ENCODE results near the gene DCLK2.

Gene DCLK2

DNA sequence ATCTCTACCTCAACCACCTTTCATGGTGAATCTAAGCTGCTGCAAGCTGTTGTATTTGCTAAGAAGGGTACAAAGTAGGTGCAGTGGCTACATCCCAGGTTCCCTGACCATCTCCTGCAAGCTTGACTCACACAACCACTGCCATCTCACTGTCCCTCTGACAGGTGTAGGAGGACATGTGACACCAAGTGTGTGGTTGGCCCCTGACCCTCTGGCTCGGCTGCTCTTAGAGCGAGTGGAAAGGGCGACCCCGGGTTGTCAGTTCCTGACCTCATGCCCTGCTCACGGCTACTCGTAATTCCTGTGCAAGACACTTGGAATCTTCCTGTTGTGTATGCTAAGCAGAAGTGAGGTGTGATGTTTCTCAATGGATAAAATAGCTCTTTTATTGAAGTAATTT is 184.4 kb downstream of the DCLK2 start:
- TF ChIP-seq TAF1 (IDR thresholded peaks at IDR 0.05; ENCODE audit: low read depth): no peak

DNA sequence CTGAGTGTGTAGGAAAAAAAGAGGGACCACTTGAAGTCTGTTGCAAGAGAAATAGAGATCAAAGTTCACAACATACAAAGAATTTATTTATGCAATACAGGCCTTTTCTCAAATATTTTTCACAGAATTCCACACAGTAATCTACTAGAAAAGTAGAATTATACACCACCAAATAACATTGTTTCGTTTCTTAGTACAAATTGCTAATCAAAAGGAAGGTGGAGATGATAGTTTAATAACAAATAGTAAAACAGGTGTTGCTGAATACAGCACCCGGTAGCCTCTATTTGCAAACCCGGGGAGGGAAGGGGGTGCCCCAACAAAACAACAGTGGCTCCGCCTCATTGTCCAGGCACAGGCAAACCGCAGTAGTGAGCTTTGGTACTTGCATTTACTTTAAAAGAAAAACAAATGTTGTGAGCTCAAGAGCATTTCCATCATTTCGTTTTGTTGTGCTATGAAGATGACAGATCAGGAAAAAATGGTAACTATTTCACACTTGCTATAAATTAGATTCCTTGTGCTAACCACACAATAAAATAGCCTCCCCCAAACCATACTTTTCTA is 186.4 kb downstream of the DCLK2 start:
- no peak for TF ChIP-seq TAF1 (IDR thresholded peaks at IDR 0.05; ENCODE audit: low read depth)
- TF ChIP-seq, protein P1, sequence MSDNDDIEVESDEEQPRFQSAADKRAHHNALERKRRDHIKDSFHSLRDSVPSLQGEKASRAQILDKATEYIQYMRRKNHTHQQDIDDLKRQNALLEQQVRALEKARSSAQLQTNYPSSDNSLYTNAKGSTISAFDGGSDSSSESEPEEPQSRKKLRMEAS (IDR thresholded peaks at IDR 0.05): no peak
- TF ChIP-seq TEAD4 (IDR thresholded peaks at IDR 0.05): no peak
- TF ChIP-seq EGR1 (IDR thresholded peaks at IDR 0.05): no peak
- no peak for TF ChIP-seq CEBPB (IDR thresholded peaks at IDR 0.05)
- no peak for TF ChIP-seq EP300 (IDR thresholded peaks at IDR 0.05; ENCODE audit: borderline replicate concordance)
- no peak for TF ChIP-seq RAD21 (IDR thresholded peaks at IDR 0.05; ENCODE audit: low read depth)
- no peak for TF ChIP-seq ZBTB7A (IDR thresholded peaks at IDR 0.05; ENCODE audit: low read depth)
- no peak for TF ChIP-seq YY1 (IDR thresholded peaks at IDR 0.05; ENCODE audit: low read depth)
- no peak for TF ChIP-seq TCF12 (IDR thresholded peaks at IDR 0.05; ENCODE audit: low read depth)

DNA sequence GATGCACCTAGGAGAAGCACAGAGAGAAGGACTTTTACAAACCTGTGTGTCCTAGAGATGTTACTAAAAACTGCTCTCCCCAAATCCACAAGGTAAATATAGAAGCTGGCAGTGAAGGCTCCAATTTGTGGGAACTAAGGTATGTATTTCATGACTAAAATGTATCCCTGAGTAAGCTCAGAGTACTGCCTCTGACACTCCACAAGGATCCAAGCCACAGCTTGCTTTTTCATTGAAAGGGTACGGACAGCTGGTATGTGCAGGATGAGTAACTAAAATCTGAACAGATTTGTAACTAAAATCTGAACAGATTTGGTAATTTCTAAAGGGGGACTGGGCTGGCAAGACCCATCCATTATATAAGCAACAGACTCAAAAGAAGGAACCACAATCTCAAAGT is 187.6 kb downstream of the DCLK2 start:
- no peak for TF ChIP-seq RAD21 (IDR thresholded peaks at IDR 0.05; ENCODE audit: low read depth)
- no peak for TF ChIP-seq FOXM1 (IDR thresholded peaks at IDR 0.05; ENCODE audit: borderline replicate concordance, low read depth)
- TF ChIP-seq YY1 (IDR thresholded peaks at IDR 0.05; ENCODE audit: low read depth): no peak
- no peak for TF ChIP-seq TAF1 (IDR thresholded peaks at IDR 0.05; ENCODE audit: low read depth)
- no peak for TF ChIP-seq EGR1 (IDR thresholded peaks at IDR 0.05)
- TF ChIP-seq ZBTB7A (IDR thresholded peaks at IDR 0.05; ENCODE audit: low read depth): no peak
- no peak for TF ChIP-seq TCF12 (IDR thresholded peaks at IDR 0.05; ENCODE audit: low read depth)

DNA sequence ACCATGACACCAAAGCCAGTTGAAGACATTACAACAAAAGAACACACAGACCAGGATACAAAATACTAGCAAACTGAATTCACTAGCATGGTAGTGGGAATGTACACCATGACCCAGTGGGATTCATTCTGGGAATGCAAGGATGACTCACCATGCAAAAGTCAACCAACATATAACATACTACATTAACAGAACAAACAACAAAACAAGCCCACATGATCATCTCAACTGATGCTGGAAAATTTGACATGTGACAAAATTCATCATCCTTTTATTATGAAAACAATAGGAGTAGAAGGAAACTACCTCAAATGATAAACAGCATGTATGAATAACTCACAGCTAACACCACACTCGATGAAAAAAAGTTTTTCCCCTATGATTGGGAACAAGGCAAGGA is 190.2 kb downstream of the DCLK2 start:
- no peak for TF ChIP-seq CREB1 (IDR thresholded peaks at IDR 0.05; ENCODE audit: low read depth)
- TF ChIP-seq, protein P2, sequence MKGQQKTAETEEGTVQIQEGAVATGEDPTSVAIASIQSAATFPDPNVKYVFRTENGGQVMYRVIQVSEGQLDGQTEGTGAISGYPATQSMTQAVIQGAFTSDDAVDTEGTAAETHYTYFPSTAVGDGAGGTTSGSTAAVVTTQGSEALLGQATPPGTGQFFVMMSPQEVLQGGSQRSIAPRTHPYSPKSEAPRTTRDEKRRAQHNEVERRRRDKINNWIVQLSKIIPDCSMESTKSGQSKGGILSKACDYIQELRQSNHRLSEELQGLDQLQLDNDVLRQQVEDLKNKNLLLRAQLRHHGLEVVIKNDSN (IDR thresholded peaks at IDR 0.05): no peak
- TF ChIP-seq CEBPB (IDR thresholded peaks at IDR 0.05): no peak
- TF ChIP-seq TCF12 (IDR thresholded peaks at IDR 0.05; ENCODE audit: low read depth): no peak

DNA sequence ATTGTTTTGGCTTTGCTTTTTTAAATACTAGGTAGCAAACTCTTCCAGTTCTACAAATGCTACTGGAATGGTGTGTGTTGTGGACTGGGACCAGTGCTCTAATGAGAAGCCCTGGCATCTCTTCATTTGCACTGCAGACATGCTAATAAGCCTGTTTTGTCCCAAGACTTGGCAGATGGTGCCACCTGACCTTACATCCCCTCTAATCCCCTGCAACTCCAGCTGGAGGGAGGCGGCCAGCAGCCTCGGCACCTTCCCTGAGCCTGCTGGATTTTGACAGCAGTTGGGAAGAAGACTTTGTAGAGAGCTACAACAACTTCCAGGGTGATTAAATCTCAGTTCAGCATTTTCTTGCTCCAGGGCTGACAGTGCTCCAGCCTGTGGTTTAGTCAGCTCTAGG is 200.0 kb downstream of the DCLK2 start:
- TF ChIP-seq TAF1 (IDR thresholded peaks at IDR 0.05; ENCODE audit: low read depth) (no peak), CREB1 (IDR thresholded peaks at IDR 0.05; ENCODE audit: low read depth) (no peak), CEBPB (IDR thresholded peaks at IDR 0.05) (no peak), NFIC (IDR thresholded peaks at IDR 0.05) (no peak), EP300 (IDR thresholded peaks at IDR 0.05; ENCODE audit: borderline replicate concordance) (no peak), TEAD4 (IDR thresholded peaks at IDR 0.05) (no peak), TCF12 (IDR thresholded peaks at IDR 0.05; ENCODE audit: low read depth) (no peak), EGR1 (IDR thresholded peaks at IDR 0.05) (no peak), YY1 (IDR thresholded peaks at IDR 0.05; ENCODE audit: low read depth) (no peak), ZBTB7A (IDR thresholded peaks at IDR 0.05; ENCODE audit: low read depth) (no peak), FOXM1 (IDR thresholded peaks at IDR 0.05; ENCODE audit: borderline replicate concordance, low read depth) (no peak), RAD21 (IDR thresholded peaks at IDR 0.05; ENCODE audit: low read depth) (no peak)
- TF ChIP-seq, protein P2 (IDR thresholded peaks at IDR 0.05): no peak
- TF ChIP-seq, protein P1 (IDR thresholded peaks at IDR 0.05): no peak
- TF ChIP-seq, protein P3, sequence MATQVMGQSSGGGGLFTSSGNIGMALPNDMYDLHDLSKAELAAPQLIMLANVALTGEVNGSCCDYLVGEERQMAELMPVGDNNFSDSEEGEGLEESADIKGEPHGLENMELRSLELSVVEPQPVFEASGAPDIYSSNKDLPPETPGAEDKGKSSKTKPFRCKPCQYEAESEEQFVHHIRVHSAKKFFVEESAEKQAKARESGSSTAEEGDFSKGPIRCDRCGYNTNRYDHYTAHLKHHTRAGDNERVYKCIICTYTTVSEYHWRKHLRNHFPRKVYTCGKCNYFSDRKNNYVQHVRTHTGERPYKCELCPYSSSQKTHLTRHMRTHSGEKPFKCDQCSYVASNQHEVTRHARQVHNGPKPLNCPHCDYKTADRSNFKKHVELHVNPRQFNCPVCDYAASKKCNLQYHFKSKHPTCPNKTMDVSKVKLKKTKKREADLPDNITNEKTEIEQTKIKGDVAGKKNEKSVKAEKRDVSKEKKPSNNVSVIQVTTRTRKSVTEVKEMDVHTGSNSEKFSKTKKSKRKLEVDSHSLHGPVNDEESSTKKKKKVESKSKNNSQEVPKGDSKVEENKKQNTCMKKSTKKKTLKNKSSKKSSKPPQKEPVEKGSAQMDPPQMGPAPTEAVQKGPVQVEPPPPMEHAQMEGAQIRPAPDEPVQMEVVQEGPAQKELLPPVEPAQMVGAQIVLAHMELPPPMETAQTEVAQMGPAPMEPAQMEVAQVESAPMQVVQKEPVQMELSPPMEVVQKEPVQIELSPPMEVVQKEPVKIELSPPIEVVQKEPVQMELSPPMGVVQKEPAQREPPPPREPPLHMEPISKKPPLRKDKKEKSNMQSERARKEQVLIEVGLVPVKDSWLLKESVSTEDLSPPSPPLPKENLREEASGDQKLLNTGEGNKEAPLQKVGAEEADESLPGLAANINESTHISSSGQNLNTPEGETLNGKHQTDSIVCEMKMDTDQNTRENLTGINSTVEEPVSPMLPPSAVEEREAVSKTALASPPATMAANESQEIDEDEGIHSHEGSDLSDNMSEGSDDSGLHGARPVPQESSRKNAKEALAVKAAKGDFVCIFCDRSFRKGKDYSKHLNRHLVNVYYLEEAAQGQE (IDR thresholded peaks at IDR 0.05; ENCODE audit: low read depth): no peak

DNA sequence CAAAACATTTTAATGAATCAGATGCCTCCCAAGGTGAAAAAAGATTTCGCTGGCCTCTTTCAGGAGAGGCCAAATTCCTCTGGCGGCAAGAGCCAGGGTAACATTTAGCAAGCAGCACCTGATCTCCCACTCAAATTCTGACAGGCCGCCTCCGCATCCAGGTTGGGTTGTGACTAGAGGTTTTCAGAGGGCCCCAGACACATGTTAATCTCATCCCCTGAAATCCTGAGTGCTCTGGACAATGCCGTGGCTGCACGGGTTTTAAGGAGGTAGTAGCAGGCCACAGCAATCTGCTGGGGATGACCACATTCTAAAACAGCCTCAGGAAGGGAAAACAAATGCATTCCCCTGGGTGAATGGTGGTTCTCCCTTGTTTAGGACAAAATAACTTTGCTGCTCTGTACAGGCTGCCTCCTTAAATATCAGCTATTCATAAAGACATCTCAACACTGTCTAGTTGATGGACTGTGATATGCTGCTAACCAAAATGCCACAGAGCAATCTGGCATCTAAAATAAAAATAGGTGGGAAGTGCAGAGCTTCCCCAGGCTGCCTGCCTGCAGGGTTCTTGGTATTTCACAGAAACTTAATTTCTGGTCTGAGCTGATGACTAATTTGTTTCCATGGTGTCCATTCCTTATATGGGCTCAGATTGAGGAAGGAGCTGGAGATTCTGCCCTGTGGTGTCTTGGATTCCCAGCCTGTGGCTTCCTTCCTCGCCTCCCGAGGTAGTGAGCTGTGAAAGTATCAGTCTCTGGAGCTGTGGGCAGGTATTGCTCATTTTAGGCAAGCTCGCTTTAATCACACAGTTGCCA is 202.0 kb downstream of the DCLK2 start:
- TF ChIP-seq CEBPB (IDR thresholded peaks at IDR 0.05) (no peak), ZBTB7A (IDR thresholded peaks at IDR 0.05; ENCODE audit: low read depth) (no peak), RAD21 (IDR thresholded peaks at IDR 0.05; ENCODE audit: low read depth) (no peak), FOXM1 (IDR thresholded peaks at IDR 0.05; ENCODE audit: borderline replicate concordance, low read depth) (no peak)

DNA sequence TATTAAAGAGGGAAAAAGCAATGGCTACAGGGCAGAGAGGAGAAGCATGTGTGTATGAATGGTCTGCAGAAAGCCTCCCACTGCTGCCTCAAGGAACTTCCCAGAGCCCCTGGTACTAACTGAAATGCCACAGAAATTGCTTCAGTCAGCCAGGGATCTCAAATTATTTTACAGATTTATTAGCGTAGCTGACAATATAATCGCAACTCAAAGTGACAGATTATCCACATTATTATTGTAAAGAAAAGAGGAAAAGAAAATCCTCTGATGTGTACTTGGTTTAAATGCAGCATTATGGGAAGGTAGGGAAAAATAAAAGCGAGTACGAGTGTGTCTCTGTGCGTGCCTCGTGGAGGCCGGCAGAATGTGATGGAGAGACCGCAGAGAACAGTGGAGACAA is 202.7 kb downstream of the DCLK2 start:
- TF ChIP-seq CEBPB (IDR thresholded peaks at IDR 0.05) (no peak), YY1 (IDR thresholded peaks at IDR 0.05; ENCODE audit: low read depth) (no peak), CREB1 (IDR thresholded peaks at IDR 0.05; ENCODE audit: low read depth) (no peak)

DNA sequence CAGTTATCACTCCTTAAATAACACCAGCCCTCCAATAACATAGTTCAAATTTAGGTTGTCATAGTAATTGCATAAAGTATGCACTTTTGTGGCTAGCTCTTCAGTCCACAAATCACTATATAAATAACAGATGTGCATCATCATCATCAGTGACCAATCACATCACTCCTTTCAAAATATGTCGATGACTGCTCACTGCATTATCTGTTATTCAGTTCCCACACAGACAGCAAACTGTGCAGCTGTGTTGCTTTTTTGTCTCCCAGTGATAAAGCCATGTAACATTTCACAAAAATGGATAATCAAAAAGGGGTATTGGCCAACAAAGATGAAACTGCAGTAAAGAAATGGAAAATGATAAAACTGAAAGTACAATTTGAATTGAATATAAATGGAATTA is 205.4 kb downstream of the DCLK2 start:
- TF ChIP-seq, protein P1 (IDR thresholded peaks at IDR 0.05): no peak
- TF ChIP-seq RAD21 (IDR thresholded peaks at IDR 0.05; ENCODE audit: low read depth): no peak
- TF ChIP-seq, protein P2 (IDR thresholded peaks at IDR 0.05): no peak
- TF ChIP-seq EGR1 (IDR thresholded peaks at IDR 0.05): no peak
- TF ChIP-seq CEBPB (IDR thresholded peaks at IDR 0.05): no peak
- TF ChIP-seq, protein P3 (IDR thresholded peaks at IDR 0.05; ENCODE audit: low read depth): no peak
- TF ChIP-seq YY1 (IDR thresholded peaks at IDR 0.05; ENCODE audit: low read depth): no peak
- TF ChIP-seq TAF1 (IDR thresholded peaks at IDR 0.05; ENCODE audit: low read depth): no peak
- no peak for TF ChIP-seq EP300 (IDR thresholded peaks at IDR 0.05; ENCODE audit: borderline replicate concordance)
- no peak for TF ChIP-seq ZBTB7A (IDR thresholded peaks at IDR 0.05; ENCODE audit: low read depth)
- TF ChIP-seq TCF12 (IDR thresholded peaks at IDR 0.05; ENCODE audit: low read depth): no peak
- TF ChIP-seq CREB1 (IDR thresholded peaks at IDR 0.05; ENCODE audit: low read depth): no peak
- TF ChIP-seq FOXM1 (IDR thresholded peaks at IDR 0.05; ENCODE audit: borderline replicate concordance, low read depth): no peak
- TF ChIP-seq TEAD4 (IDR thresholded peaks at IDR 0.05): no peak
- no peak for TF ChIP-seq NFIC (IDR thresholded peaks at IDR 0.05)
